RWPE1 (cell line): Measurements from ENCODE around the gene NUB1.

ENCODE experiments used
- CTCF ChIA-PET: fragments of 350-600 bp; sonication (Branson Sonifier 250); formaldehyde crosslinking; extraction: SDS; loops from one replicate; lab custom pipeline; 2021; lab: Yijun Ruan, JAX
- POLR2A ChIA-PET: fragments of 400-600 bp; formaldehyde crosslinking; extraction: SDS; loops from one replicate; lab custom pipeline; 2020; ENCODE audit warnings: antibody characterized with exemption; ENCODE audit not compliant: low non-redundant PET; lab: Yijun Ruan, JAX
- DNase-seq: peaks from one replicate; pipeline ENCODE4 v3.0.0; 2012; ENCODE audit warnings: low spot score
- H3K27ac ChIP-seq: fragments of 450-650 bp; 2 replicates; pipeline ENCODE4 v1.5.1; 2017
- TF ChIP-seq, protein P1 (sequence below): fragments of 450-650 bp; conservative IDR thresholded peaks from 2 replicates; pipeline ENCODE4 v1.5.1; 2017; ENCODE audit warnings: low read depth, mild to moderate bottlenecking

NUB1 gene

DNA sequence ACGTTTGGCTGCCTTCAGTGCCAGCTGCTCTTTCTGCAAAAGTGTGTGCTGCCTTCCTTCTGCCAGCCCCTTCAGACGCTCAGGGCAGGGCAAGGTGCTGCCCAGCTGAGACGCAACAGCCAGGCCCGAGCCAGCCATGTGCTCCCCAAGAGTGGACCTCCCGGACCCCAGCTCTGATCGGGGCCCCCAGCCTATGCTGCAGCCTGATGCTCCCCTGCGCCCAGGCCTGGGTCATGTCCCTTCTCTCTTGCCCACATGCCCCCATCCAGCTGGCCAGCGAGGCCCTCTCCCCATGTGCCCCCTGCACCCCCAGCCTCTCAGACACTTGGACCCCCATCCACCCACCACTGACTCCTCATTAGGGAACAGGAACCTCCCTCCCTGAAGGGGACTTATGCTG lies 50.4 kb downstream of the NUB1 start:
- H3K27ac ChIP-seq, result no peak overlapping the region
- TF ChIP-seq, protein P1, sequence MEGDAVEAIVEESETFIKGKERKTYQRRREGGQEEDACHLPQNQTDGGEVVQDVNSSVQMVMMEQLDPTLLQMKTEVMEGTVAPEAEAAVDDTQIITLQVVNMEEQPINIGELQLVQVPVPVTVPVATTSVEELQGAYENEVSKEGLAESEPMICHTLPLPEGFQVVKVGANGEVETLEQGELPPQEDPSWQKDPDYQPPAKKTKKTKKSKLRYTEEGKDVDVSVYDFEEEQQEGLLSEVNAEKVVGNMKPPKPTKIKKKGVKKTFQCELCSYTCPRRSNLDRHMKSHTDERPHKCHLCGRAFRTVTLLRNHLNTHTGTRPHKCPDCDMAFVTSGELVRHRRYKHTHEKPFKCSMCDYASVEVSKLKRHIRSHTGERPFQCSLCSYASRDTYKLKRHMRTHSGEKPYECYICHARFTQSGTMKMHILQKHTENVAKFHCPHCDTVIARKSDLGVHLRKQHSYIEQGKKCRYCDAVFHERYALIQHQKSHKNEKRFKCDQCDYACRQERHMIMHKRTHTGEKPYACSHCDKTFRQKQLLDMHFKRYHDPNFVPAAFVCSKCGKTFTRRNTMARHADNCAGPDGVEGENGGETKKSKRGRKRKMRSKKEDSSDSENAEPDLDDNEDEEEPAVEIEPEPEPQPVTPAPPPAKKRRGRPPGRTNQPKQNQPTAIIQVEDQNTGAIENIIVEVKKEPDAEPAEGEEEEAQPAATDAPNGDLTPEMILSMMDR, result no peak
- CTCF ChIA-PET, result no interaction called here
- DNase-seq, result no peak
- POLR2A ChIA-PET, result no interaction called here

DNA sequence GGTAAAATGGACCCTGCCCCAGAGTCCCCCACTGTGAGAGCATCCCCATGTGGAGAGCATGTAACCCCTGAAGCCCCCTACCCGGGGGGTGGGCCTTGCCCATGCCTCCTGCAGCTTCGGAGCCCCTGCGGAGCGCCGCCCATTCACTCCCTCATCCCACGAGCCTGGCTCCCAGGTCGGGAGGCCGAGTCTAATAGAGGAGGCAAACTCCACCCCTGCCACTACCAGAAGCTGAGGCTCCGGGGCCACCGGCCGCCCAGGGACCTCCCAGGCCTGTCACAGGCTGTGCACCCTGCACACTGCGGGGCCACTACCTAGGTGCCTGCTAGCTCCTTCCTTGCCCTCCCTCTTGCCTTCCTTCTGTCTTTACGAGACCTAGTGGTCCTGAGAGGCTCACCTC lies 50.8 kb downstream of the NUB1 start:
- no peak overlapping the region for H3K27ac ChIP-seq
- POLR2A ChIA-PET, result no interaction called here
- CTCF ChIA-PET, result no interaction called here

DNA sequence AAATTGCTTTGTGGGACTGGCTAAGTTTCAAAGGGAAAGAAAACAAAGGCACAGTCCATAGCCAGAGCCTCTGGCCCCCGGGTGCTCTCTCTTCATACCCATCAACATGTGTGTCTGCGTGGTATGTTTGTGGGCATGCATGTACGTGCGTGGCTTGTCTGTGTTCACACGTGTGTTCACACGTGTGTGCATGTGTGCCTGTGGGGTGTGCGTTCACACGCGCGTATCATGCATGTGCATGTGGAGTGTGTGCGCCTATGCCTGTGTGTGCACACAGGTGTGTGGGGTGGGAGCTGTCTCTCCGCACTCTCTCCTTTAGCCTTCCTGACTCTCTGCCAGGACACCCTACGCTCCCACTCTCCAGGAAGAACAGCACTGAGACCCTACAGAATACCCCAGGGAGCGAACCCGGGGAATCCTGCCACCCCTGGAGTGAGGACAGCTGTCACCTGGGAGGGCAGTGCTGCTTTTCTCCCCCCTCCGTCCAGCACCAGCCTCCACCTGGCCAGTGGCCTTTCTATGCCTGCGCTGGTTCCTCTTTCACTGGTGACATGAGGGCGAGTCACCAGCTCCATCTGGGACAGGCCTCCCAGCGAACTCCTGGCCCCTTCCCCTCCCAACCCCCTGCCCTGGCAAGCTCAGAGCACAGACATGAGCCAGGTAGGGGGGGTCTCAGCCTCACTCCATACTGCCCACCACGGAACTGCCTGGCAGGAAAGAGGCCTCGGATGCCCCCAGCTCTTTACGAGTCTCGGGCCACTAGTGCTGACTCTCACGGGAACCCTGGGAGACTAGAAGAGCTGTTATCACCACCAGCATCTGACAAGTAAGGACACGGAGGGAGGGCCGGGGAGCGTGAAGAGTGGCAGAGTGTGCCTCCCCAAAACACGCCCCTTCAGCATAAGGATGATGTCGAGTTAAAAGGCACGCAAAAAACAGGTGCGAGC lies 51.7 kb downstream of the NUB1 start:
- no peak overlapping the region for H3K27ac ChIP-seq
- TF ChIP-seq, protein P1, result no peak
- ChIA-PET POLR2A (no interaction called here), CTCF (interaction anchor here (0.6 kb wide), 1 partner anchor 15 kb away, joined by 3 read pairs; no protein-coding TSS in a partner anchor)
- no peak for DNase-seq

More for the DNA sequence above, 50.8 kb downstream of the NUB1 start:
- TF ChIP-seq, protein P1, result no peak
- DNase-seq, result no peak

DNA sequence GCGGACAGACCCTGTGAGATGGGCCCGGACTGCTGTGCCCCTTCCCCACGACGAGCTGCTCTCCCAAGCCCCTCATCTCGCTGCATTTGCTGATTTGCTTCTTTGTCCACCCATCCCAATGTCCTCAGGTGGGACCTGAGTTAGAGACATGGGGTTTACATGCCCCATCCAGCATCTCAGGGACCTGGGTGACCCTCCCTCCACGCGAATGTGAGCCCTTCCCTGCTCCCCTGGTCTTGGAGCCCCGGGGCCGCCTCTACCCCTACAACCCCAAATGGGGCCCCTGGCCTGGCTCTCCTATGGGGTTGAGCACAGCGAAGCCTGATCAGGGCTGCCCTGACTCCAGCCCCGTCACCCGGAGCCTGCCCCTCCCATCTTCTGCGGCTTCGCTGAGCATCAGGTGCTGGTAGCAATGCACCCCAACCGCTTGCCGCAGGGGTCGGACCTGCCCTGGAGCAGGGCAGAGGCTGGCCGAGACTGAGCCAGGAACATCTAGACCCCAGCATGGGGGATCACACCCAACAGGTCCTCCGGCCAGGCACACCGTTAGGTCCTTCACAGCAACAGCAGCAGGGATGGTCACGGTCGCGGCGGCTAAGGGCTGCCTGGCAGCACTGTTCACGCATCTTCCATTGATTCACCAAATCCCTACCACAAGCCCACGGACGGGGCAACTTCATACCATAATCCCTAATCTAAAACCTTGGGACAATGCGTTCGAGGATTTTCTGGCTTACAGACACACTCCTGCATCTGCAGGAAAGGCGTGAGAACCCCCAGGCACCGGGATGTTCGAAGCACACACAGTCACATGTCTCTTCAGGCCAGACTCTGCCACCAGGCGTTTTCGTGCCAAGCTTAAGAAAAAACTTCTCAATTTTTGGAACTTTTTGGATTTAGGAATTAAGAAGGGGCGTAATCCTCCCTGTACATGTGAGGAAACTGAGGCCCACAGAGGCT lies 52.7 kb downstream of the NUB1 start:
- CTCF ChIA-PET, result interaction anchor here (0.6 kb wide), 1 partner anchor 14 kb away, joined by 3 read pairs; no protein-coding TSS in a partner anchor
- DNase-seq, result no peak
- TF ChIP-seq, protein P1, result no peak
- H3K27ac ChIP-seq, result no peak overlapping the region
- POLR2A ChIA-PET, result no interaction called here

DNA sequence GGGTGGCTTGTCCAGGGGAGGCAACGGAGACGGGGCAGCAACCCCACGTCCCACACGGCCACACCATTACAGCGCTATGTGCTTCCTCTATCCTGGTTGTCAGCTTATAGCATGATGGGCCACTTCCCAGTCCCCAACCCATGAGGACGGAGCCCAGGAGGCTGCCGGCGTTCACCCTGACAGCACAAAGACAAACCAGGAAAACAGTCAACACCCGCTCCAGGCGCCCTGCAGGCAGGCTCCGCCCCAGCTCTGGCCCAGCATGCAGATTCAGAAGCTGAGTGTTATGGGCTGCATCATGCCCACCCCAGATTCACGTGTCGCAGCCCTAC lies 53.4 kb downstream of the NUB1 start:
- ChIA-PET CTCF (no interaction called here), POLR2A (no interaction called here)
- TF ChIP-seq, protein P1, result no peak
- no peak overlapping the region for H3K27ac ChIP-seq
- no peak for DNase-seq
